Keratinocyte (primary cell): ENCODE data around the gene TTPAL.

Experiments used
- CTCF ChIP-seq, 3 experiments: IDR thresholded peaks in 1 of 3; conservative IDR thresholded peaks in 1 of 3; optimal IDR thresholded peaks in 1 of 3; 2 replicates in 2 of 3; 3 replicates in 1 of 3; pipeline versions ENCODE3 to v1.5.1; 2011; ENCODE audit warnings: low read length in 3 of 3, mild to moderate bottlenecking in 3 of 3, moderate library complexity in 2 of 3, control low read depth in 1 of 3, inconsistent platforms in 1 of 3; ENCODE audit not compliant: insufficient read depth in 2 of 3; ENCODE audit errors: extremely low read depth in 1 of 3
- EZH2 ChIP-seq: IDR thresholded peaks from one replicate; pipeline ENCODE4 v1.6.1; 2012; ENCODE audit warnings: inconsistent platforms, mild to moderate bottlenecking, low read length, moderate library complexity

GRCh38 chr20:44522841-44523240 lies 47.2 kb downstream of the TTPAL start:
- TF ChIP-seq CTCF (optimal IDR thresholded peaks at IDR 0.05 in 1 of 3, IDR thresholded peaks at IDR 0.05 in 1 of 3, conservative IDR thresholded peaks at IDR 0.05 in 1 of 3; ENCODE audit: extremely low read depth in 1 of 3, insufficient read depth in 2 of 3, low read length in 3 of 3), result no peak
- no peak for TF ChIP-seq EZH2
